Heart left ventricle (tissue), 13 donors: ENCODE results near the gene ARHGEF7.

ENCODE experiments used
- POLR2A ChIP-seq, 2 donors: fragments of 450-650 bp; IDR thresholded peaks; one replicate each; pipeline ENCODE4 v1.6.1; 2017; ENCODE audit warnings: antibody characterized with exemption in 2 of 2, mild to moderate bottlenecking in 2 of 2, moderate library complexity in 2 of 2
- TF ChIP-seq, protein P1 (sequence below), 12 donors: fragments of 200-600 bp; sonication (generic) in 4 of 12; IDR thresholded peaks; one replicate each; pipeline versions ENCODE4 v1.5.0 to v1.8.0; 2018 to 2022; ENCODE audit warnings: antibody characterized with exemption in 12 of 12, mild to moderate bottlenecking in 5 of 12
- donor health status: ischemic (EF 13 %, LVEDD 7.1; RV severe dilation, severe dysfunction).
- donor health status: DM: no; HTN: yes; CAD: no.
- donor health status: DM: no; HTN: no; CAD: no.
- donor health status: ischemic (EF 25% LVEDD 6.9; RV normal size, moderate dysfunction).
- donor health status: ischemic (EF 25% LVEDD 5.7; RV mildly dilated, moderate dysfunction).
- donor health status: ischemic (EF 35%, LVEDD 5.7; RV mildly dilated, moderate dysfunction).
- donor health status: nonischemic (EF 11% LVEDD 7.7; RV severe dilation, severe dysfunction).
- donor health status: DM: yes; HTN: yes; CAD: no.
- donor health status: PGD.
- donor health status: ischemic (EF 29% LVEDD 5.4; RV normal size, mild dysfunction).
- donor health status: nonischemic (EF 23%, LVEDD 6.1; RV moderate dilation, normal function).

DNA sequence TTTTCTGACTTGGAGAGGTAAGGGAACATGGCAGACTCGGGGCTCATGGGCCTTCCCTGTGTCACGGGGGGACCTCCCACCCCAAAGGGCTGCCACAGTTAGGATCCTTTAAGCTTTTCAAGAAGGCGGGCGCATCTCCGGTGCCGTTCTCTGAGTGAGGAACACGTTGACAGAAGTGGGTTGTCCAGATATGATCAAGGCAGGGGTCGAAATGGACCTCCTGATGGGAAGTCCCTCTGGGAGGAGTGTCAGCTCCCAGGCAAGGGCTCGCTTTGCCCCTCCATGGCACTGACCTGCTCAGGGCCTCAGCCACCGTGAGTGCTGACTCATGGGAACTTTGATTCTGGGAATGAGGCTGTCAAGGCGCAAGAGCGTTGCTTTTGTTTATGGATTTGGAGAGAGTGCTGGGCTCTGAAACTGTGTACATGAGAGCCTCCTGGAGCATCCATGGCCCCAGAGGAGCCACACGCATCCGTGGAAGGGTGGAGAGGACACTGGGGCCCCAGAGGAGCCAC is 198.9 kb downstream of the ARHGEF7 start:
- TF ChIP-seq, protein P1, sequence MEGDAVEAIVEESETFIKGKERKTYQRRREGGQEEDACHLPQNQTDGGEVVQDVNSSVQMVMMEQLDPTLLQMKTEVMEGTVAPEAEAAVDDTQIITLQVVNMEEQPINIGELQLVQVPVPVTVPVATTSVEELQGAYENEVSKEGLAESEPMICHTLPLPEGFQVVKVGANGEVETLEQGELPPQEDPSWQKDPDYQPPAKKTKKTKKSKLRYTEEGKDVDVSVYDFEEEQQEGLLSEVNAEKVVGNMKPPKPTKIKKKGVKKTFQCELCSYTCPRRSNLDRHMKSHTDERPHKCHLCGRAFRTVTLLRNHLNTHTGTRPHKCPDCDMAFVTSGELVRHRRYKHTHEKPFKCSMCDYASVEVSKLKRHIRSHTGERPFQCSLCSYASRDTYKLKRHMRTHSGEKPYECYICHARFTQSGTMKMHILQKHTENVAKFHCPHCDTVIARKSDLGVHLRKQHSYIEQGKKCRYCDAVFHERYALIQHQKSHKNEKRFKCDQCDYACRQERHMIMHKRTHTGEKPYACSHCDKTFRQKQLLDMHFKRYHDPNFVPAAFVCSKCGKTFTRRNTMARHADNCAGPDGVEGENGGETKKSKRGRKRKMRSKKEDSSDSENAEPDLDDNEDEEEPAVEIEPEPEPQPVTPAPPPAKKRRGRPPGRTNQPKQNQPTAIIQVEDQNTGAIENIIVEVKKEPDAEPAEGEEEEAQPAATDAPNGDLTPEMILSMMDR (IDR thresholded peaks at IDR 0.05) = no peak
- TF ChIP-seq POLR2A (IDR thresholded peaks at IDR 0.05) = no peak
